GM12892 (cell line): Measurements from ENCODE around the gene AGPAT2.
"Not testable (repeated sequence)": the region's sequence is repeated elsewhere in the genome, so short reads cannot be mapped to it uniquely, and the experiment has no call there.

Experiments
- DNase-seq: peaks from one replicate; pipeline ENCODE4 v3.0.0; 2011; ENCODE audit not compliant: insufficient read length
- FAIRE-seq: peaks from 2 replicates; lab custom pipeline; 2011; peaks lifted over from hg19 to GRCh38; lab: Jason Lieb, UNC
- POLR2A ChIP-seq: IDR thresholded peaks from 2 replicates; pipeline ENCODE4 v1.6.1; 2011; ENCODE audit warnings: low read depth, low read length, control low read depth
- POLR2AphosphoS5 ChIP-seq: IDR thresholded peaks from 2 replicates; pipeline ENCODE4 v1.6.1; 2011; ENCODE audit warnings: low read depth, low read length, control low read depth
- TAF1 ChIP-seq: IDR thresholded peaks from 2 replicates; pipeline ENCODE4 v1.6.1; 2011; ENCODE audit warnings: low read depth, mild to moderate bottlenecking, control low read depth, low read length, borderline replicate concordance

The AGPAT2 gene

DNA sequence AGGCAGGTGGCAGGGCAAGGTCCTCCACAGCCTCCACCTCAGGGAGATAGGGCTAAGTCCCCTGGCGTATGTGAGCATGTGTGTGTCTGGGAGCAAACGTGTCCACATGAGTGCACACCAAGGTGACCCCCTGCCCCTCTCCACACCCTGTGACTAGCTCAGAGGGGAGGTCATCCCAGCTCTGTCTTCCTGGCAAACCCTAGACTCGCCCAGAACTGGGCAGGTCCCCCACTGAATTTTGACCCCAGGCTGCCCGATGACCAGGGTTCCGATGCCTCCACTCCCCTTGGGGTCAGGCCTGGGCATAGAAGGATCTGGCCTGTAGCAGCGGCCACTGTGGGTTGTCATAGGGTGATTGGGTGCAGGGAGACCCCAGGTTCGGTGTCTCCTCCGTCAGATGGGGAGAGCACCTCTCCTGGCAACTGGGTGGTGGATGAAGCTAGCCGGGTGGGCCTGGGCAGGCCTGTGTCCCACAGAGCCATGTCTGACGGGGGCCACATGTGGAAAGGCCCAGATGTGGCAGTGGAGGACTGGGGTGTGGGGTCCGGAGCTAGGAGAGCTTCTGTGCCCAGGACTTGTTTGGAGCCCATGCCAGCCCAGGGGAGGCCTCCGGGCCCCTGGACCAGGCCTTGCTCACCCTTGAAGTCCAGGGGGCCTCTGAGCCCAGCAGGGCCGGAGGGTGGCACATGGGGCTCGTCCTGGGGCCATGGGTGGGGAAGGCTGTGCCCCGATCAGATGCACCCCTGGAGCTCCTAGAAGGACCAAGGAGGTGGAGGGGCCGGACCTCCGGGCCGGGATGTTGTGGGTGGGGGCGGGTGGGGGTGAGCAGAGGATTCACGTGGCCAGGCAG lies 31.3 kb upstream of the AGPAT2 start:
- TF ChIP-seq POLR2AphosphoS5 (no peak), TAF1 (no peak), POLR2A (no peak)

DNA sequence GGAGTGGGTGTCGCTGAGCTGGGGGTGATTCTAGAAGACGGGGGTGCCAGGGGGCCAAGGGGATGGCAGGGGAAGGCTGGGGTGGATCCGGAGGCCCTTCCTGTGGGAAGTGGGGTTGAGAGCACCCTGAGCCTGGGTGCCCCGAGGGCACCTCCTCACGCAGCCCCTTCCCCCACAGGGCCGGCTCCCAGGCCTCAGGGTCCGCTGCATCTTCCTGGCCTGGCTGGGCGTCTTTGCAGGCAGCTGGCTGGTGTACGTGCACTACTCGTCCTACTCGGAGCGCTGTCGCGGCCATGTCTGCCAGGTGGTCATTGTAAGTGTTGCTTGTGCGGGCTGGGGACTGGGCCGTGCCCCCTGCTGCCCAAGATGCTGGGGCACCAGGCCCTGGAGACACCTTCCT lies 30.1 kb upstream of the AGPAT2 start:
- DNase-seq (no peak), FAIRE-seq (no peak)
- TF ChIP-seq TAF1 (no peak), POLR2AphosphoS5 (no peak), POLR2A (no peak)

More for the DNA sequence above, 31.3 kb upstream of the AGPAT2 start:
- FAIRE-seq (no peak), DNase-seq (no peak)

DNA sequence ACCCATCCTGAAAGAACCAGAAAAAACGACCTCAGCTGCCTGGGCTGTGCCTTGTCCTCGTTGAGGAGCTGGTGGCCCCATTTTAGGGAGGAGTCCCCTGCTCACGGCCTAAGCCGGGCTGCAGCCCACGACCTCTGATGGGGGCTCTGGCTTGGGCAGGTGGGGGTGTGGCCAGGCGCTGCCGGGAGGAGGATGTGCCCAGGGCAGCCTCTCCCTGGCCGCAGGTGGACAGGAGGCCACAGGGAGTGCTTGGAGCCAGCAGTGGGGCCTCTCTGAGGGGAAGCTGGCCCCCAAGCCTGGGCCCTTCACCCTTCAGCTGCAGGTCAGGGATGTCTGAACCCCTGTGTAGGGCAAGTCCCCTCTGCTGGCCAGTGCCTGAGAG lies 27.6 kb upstream of the AGPAT2 start:
- DNase-seq (no peak), FAIRE-seq (no peak)
- TF ChIP-seq TAF1 (no peak), POLR2AphosphoS5 (no peak), POLR2A (no peak)

DNA sequence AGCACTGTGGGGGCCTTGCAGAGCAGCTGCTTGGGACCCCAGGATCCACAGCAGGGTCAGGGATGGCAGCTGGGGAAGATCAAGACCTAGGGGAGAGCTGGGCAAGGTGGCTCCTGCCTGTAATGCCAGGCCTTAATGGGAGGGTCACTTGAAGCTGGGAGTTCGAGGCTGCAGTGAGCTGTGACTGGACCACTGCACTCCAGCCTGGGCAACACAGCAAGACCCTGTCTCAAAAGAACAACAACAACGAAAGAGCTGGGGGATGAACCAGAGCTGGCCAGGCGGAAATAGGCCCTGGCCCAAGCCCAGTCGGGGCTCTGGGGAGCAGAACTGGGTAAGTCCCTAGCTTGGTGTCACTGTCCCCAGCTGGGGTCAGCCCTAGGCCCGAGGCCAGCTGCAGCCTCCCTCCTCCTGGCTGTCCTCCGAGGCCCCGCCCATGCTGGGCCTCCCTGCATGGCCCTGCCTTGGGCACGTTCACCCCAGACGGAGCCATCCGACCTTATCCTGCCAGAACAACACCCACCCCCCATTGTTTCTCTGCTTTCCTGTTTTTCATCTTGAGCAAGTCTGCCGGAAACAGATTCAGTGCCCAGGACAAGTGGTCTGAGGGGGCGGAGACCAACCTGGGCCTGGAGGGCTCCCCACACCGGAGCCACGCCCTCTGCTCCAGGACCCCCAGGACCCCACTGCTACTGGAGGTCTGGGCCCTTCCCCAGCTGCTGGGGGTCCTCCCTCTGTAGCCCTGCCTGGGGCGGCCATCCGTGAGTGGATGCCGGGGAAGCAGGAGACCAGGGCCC lies 27.0 kb upstream of the AGPAT2 start:
- TF ChIP-seq TAF1 (no peak), POLR2A (no peak), POLR2AphosphoS5 (no peak)
- no peak for FAIRE-seq
- no peak for DNase-seq

DNA sequence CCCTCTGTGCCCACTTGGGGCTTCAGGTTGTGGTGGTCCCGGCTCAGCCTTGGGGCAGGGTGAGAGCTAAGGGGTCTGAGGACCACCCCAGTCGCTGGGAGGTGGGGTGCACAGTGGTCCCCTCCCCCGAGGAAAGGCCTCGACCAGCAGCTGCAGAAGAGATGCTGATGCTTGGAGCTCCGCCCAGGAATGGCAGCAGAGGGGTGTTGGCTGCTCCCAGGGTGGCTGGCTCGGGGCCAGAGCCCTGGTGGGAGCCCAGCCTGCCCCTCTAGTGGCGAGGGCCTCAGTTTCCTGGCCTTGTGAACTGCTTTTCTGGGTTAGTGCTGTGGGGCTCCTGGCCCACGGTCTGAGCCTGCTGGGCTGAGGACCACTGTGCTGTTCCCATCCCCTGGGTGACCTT lies 26.3 kb upstream of the AGPAT2 start:
- no peak for TF ChIP-seq POLR2AphosphoS5
- no peak for TF ChIP-seq TAF1
- TF ChIP-seq POLR2A: no peak
- no peak for DNase-seq
- no peak for FAIRE-seq

DNA sequence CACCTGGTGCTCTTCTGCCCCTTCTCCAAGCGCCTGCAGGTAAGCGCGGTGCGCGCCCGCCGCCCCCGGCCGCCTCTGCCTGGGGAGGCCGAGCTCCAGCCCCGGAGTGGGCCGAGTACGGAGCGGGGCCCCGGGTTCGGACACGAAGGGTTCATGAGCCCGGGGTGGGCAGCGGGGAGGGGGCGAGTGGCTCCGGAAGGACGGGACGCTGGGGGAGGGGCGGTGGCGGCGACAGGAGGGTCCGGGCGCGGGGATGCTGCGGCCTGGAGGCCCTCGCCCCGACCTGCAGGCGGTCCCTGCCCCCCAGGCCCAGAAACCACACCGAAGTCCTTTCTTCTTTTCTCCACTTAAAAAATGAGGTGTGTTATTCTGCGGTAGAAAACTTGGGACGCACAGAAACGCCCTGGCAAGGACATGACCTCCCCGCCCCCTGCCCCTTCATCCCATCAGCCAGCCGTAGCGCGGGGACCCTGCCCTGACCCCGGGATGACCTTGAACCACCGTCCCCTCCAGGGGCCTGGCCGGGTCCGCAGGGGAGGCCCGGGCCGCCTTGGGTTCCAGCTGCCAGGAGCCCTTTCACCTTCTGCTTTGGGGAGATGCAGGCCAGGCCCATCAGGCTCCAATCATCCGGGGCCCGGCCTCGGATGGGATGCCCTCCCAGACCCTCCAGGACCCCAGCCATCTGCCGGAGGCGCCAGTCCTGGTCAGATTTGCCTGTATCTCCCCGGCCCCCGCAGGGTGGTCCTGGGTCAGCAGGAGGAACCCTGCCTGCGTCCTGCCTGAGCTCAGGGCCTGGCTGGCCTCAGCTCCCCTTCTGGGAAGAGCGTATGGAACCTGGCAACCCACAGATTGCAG lies 25.7 kb upstream of the AGPAT2 start:
- FAIRE-seq (no peak), DNase-seq (no peak)
- TF ChIP-seq POLR2A: no peak
- TF ChIP-seq POLR2AphosphoS5: no peak
- TF ChIP-seq TAF1: no peak

DNA sequence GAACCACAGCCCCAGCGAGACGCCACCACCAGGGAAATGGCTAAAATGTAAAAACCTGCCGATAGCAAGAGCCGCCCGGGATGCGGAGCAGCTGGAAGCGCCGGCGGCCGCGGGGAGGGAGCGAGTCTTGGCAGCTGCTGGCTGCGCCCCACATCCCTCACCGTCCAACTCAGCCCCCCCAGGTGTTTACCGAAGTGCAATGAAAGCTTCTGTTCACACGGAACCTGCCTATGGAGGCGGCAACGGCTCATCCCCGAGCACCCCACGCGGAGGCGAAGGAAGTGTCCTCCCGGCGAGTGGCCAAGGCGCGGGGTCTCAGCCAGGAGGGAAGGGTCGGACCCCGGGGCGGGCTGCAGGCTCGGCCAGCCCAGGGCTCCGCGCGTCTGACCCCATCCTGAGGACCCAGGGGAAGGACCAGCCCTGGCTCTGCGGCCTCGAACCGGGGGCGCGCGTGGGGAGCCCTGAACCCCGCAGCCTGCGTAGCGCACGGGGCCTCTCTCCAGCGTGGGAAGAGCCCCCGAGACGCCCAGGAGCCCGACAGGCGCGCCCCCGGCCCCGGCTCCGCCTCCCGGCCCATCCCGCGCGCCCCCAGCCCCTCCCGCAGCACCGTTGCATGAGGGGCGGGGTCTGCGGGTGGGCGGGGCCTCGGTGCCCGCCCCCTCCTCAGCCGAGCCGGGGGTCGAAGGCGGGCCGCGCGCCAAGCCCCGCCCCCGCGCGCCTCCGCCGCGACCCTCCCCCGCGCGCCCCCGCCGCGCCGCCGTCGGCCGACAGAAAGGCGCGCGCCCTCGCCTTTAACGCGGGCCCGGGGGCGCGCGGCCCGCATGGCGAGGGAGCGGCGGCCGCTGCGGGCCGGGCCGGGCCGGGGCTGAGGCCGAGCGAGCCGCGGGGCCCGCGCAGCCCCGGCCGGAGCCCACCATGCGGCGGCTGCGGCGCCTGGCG lies 24.8 kb upstream of the AGPAT2 start, which contains the start of gene DIPK1B:
TSS of gene DIPK1B (plus strand) at position 822 of the 939 bp plus-strand sequence. CDS start at position 916, 94 bp downstream.
- FAIRE-seq (no peak), DNase-seq (no peak)
- TF ChIP-seq POLR2A: no peak
- TF ChIP-seq TAF1: no peak
- TF ChIP-seq POLR2AphosphoS5: no peak

DNA sequence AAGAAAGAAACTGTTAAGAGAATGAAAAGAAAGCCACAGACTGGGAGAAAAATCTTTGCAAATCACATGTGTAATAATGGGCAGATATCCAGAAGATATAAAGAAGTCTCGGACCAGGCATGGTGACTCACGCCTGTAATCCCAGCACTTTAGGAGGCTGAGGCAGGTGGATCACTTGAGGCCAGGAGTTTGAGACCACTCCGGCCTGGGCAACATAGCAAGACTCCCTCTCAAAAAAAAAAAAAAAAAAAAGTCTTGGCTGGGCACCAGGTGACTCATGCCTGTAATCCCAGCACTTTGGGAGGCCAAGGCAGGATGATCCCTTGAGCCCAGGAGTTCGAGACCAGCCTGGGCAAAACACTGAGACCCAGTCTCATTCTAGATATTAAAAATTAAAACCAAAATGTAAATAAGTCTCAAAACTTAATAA lies 24.0 kb upstream of the AGPAT2 start:
- not testable (repeated sequence) for FAIRE-seq, DNase-seq

DNA sequence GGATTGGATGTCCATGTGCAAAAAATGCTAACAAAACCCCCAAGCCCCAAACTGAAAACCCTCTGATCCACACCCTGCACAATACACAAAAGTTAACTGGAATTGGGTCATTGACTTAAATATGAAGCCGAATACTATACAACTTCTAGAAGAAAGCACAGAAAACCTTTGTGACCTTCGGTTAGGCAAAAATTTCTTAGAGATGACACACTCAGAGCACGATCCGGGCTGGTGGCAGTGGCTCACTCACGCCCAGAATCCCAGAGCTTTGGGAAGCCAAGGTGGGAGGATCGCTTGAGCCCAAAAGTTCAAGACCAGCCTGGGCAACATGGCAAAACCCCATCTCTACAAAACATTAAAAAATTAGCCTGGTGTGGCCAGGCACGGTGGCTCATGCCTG lies 23.3 kb upstream of the AGPAT2 start:
- FAIRE-seq (no peak), DNase-seq (no peak)
- no peak for TF ChIP-seq POLR2A

DNA sequence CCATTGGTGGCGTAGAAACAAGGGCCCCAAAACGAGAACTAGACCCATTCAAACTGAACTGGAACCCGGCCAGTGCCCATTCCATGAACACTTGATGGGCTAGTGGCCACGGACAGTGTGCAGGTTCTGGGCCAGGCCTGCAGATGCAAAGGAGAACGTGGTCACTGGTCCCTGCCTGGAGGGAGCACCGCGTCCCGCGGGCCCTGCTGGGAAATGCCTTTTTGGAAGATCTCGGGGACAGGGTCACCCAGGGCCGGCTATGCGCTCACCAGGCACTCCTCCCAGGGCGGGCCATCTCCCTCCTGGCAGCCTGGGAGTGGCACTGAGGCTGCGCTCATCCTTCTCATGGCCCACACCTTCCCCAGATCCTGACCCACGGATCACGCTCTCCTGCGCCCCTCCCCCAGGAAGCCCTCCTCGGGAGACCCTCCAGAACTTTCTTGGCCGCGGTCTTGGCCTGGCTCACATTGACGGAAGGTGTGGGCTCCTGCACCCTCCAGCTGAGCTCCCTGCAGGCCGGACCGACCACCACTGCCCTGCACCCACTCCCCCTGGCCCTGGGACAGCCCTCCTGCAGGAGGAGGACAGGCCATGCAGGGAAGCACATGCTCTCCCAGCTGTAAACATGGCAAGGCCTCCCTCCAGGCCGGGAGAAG lies 22.3 kb upstream of the AGPAT2 start:
- FAIRE-seq: no peak
- TF ChIP-seq POLR2AphosphoS5 (no peak), POLR2A (no peak), TAF1 (no peak)
- no peak for DNase-seq
